Ureter (tissue), 1 donor: ENCODE measurements around the gene MATN1. TPM values are rescaled to one million over a fixed set of nuclear protein-coding genes. Genes with fewer than 3 reads are reported as not detected.

Experiments used
- DNase-seq: peaks from one replicate; pipeline ENCODE4 v3.0.0-alpha.2; 2020; ENCODE audit warnings: low spot score
- total RNA-seq: library from RNA; stranded (reverse); gene quantifications from one replicate; pipeline ENCODE4 v1.2.4, GENCODE V29; 2023
- donor health status: DM: yes; HTN: yes; CAD: no.

The MATN1 gene
- total RNA-seq, 1 donor from 2014 or later: not detected

GRCh38 chr1:30757352-30758120 is 34.2 kb upstream of the MATN1 start, which contains the start of gene LAPTM5:
Gene LAPTM5 (minus strand): TSS chr1:30757774. CDS start chr1:30757745, 29 bp downstream.
- no peak for DNase-seq

GRCh38 chr1:30756545-30757351 is 33.4 kb upstream of the MATN1 start:
- DNase-seq: peak; percentile 84

GRCh38 chr1:30756206-30756544 is 32.8 kb upstream of the MATN1 start:
- no peak for DNase-seq

- no peak for DNase-seq
Measured at GRCh38 chr1:30755746-30756145, 32.4 kb upstream of the MATN1 start.

- no peak for DNase-seq
Measured at GRCh38 chr1:30755334-30755733, 31.9 kb upstream of the MATN1 start.

- DNase-seq: no peak
Measured at GRCh38 chr1:30754684-30755171, 31.3 kb upstream of the MATN1 start.

GRCh38 chr1:30753660-30754123 is 30.3 kb upstream of the MATN1 start:
- no peak for DNase-seq

GRCh38 chr1:30753118-30753517 is 29.7 kb upstream of the MATN1 start:
- no peak for DNase-seq

GRCh38 chr1:30752651-30752908 is 29.2 kb upstream of the MATN1 start:
- DNase-seq: no peak

GRCh38 chr1:30751830-30752650 is 28.7 kb upstream of the MATN1 start:
- DNase-seq: no peak

GRCh38 chr1:30750731-30751291 is 27.4 kb upstream of the MATN1 start:
- DNase-seq: no peak

GRCh38 chr1:30749691-30750583 is 26.6 kb upstream of the MATN1 start:
- DNase-seq: no peak

GRCh38 chr1:30748699-30749401 is 25.5 kb upstream of the MATN1 start:
- no peak for DNase-seq

- peak; percentile 67 for DNase-seq
Measured at GRCh38 chr1:30748098-30748698, 24.8 kb upstream of the MATN1 start.

- no peak for DNase-seq
Measured at GRCh38 chr1:30747033-30748008, 23.9 kb upstream of the MATN1 start.

GRCh38 chr1:30746212-30747032 is 23.0 kb upstream of the MATN1 start:
- no peak for DNase-seq

GRCh38 chr1:30745834-30746208 is 22.4 kb upstream of the MATN1 start:
- no peak for DNase-seq
